Measurements from ENCODE around the gene CHST11. TPM values are rescaled to one million over a fixed set of nuclear protein-coding genes. Genes with fewer than 3 reads are reported as not detected.

Gene CHST11
- total RNA-seq, 2 donors from 2014 or later: 4.6 to 14.5 TPM

- WGBS, 2 donors: 81% methylated on average over 7 of the region's 7 CpGs
- intact Hi-C loops (cut with DNase I): no loop called here
Observed at GRCh38 chr12:104586351-104586919, 129.7 kb downstream of the CHST11 start.

GRCh38 chr12:104588047-104588920, 131.5 kb downstream of the CHST11 start:
- no peak for TF ChIP-seq POLR2A (IDR thresholded peaks at IDR 0.05)
- TF ChIP-seq, protein P1, sequence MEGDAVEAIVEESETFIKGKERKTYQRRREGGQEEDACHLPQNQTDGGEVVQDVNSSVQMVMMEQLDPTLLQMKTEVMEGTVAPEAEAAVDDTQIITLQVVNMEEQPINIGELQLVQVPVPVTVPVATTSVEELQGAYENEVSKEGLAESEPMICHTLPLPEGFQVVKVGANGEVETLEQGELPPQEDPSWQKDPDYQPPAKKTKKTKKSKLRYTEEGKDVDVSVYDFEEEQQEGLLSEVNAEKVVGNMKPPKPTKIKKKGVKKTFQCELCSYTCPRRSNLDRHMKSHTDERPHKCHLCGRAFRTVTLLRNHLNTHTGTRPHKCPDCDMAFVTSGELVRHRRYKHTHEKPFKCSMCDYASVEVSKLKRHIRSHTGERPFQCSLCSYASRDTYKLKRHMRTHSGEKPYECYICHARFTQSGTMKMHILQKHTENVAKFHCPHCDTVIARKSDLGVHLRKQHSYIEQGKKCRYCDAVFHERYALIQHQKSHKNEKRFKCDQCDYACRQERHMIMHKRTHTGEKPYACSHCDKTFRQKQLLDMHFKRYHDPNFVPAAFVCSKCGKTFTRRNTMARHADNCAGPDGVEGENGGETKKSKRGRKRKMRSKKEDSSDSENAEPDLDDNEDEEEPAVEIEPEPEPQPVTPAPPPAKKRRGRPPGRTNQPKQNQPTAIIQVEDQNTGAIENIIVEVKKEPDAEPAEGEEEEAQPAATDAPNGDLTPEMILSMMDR (IDR thresholded peaks at IDR 0.05): no peak
- no peak for DNase-seq
- WGBS, 2 donors: 92 to 97% methylated on average over 11 of the region's 11 CpGs

More at GRCh38 chr12:104586351-104586919, 129.7 kb downstream of the CHST11 start:
- Histone ChIP-seq H3K4me3 (no peak overlapping the region), H3K36me3 (replicated peaks in 1 of 2; ENCODE audit: insufficient read depth in 1 of 2, low read depth in 2 of 2) (no peaks in the 10 kb centered on the region), H3K4me1 (peaks cover 2% of the 10 kb centered on the region), H3K27me3 (no peaks in the 10 kb centered on the region), H3K27ac (no peak overlapping the region), H3K9me3 (no peaks in the 10 kb centered on the region)
- no peak for TF ChIP-seq POLR2A (IDR thresholded peaks at IDR 0.05)
- ATAC-seq: no peak
- DNase-seq: no peak

GRCh38 chr12:104588921-104589590, 132.3 kb downstream of the CHST11 start:
- 74 to 76% methylated on average over 5 of the region's 5 CpGs for WGBS, 2 donors
- Histone ChIP-seq H3K4me3 (no peak overlapping the region), H3K9me3 (no peaks in the 10 kb centered on the region), H3K36me3 (replicated peaks in 1 of 2; ENCODE audit: insufficient read depth in 1 of 2, low read depth in 2 of 2) (no peaks in the 10 kb centered on the region), H3K4me1 (no peaks in the 10 kb centered on the region), H3K27me3 (no peaks in the 10 kb centered on the region), H3K27ac (no peak overlapping the region)
- TF ChIP-seq, protein P1 (IDR thresholded peaks at IDR 0.05): no peak
- no peak for TF ChIP-seq POLR2A (IDR thresholded peaks at IDR 0.05)
- no peak for DNase-seq
- intact Hi-C loops (cut with DNase I): no loop called here
- ATAC-seq: no peak

More at GRCh38 chr12:104588047-104588920, 131.5 kb downstream of the CHST11 start:
- Histone ChIP-seq H3K27me3 (no peaks in the 10 kb centered on the region), H3K4me3 (no peak overlapping the region), H3K9me3 (no peaks in the 10 kb centered on the region), H3K4me1 (no peaks in the 10 kb centered on the region), H3K36me3 (replicated peaks in 1 of 2; ENCODE audit: insufficient read depth in 1 of 2, low read depth in 2 of 2) (no peaks in the 10 kb centered on the region), H3K27ac (no peak overlapping the region)
- ATAC-seq: no peak
- intact Hi-C loops (cut with DNase I): no loop called here

DNA sequence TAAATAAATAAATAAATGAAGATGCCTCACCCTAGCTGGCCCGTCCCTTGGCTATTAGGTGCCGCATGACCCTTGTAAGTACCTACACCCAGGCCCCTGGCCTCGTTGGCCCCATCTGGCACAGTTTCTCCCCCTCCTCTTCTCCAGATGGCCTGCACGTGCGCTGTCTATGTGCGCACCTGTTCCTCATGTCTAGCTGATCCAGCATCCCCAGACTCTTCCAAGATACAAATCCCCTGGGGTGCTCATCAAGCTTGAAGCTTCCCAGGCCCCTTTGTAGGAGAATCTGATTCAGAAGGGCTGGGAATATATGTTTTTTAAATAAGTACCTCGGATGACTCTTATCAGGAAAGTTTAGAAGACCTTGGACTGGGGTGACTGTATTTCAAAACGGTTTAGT, 133.3 kb downstream of the CHST11 start:
- H3K36me3 ChIP-seq (replicated peaks in 1 of 2; ENCODE audit: insufficient read depth in 1 of 2, low read depth in 2 of 2): no peaks in the 10 kb centered on the region
- intact Hi-C loops (cut with DNase I): no loop called here
- ATAC-seq (no peak), DNase-seq (no peak)
- H3K9me3 ChIP-seq: no peaks in the 10 kb centered on the region
- H3K27ac ChIP-seq: no peak overlapping the region
- H3K4me1 ChIP-seq: no peaks in the 10 kb centered on the region
- no peak overlapping the region for H3K4me3 ChIP-seq
- TF ChIP-seq, protein P1 (IDR thresholded peaks at IDR 0.05): no peak
- no peak for TF ChIP-seq POLR2A (IDR thresholded peaks at IDR 0.05)
- 75 to 79% methylated on average over 8 of the region's 8 CpGs for WGBS, 2 donors
- H3K27me3 ChIP-seq: no peaks in the 10 kb centered on the region

DNA sequence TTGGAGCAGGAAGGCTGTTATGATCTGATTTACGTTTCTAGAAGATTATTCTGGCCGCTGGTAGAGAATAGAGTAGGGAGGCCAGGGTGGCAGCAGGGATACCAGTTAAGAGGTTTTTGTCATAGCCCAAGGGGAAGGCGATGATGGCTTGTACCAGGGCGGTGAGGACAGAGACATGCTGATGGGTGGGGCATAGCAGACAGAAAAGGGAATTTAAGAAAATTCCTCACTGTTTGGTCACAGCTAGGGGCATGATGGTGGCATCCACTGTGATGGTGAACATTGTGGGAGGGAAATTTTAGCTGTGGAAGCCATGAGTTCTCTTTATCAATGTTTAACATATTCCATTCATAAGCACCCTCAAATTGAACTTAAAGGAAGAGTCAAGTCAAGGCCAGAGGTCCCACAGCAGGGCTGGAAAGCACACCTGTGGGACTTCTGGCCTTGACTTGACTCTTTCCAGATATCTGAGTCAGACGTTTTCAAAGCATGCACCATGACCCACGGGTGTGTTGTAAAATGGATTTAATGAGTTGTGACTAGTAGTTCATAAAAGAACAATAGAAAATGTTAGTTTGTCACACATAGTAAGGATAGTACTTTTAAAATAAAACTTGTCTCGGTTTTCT, 134.6 kb downstream of the CHST11 start:
- H3K9me3 ChIP-seq: no peaks in the 10 kb centered on the region
- 61 to 67% methylated on average over 7 of the region's 7 CpGs for WGBS, 2 donors
- ATAC-seq: no peak
- TF ChIP-seq, protein P1 (IDR thresholded peaks at IDR 0.05): no peak
- no peak for TF ChIP-seq POLR2A (IDR thresholded peaks at IDR 0.05)
- H3K27ac ChIP-seq: no peak overlapping the region
- H3K36me3 ChIP-seq (replicated peaks in 1 of 2; ENCODE audit: insufficient read depth in 1 of 2, low read depth in 2 of 2): no peaks in the 10 kb centered on the region
- H3K4me1 ChIP-seq: no peaks in the 10 kb centered on the region
- no peak overlapping the region for H3K4me3 ChIP-seq
- intact Hi-C loops (cut with DNase I): no loop called here
- no peaks in the 10 kb centered on the region for H3K27me3 ChIP-seq
- DNase-seq: no peak
